ENCODE measurements around the gene GMDS.

The GMDS gene

DNA sequence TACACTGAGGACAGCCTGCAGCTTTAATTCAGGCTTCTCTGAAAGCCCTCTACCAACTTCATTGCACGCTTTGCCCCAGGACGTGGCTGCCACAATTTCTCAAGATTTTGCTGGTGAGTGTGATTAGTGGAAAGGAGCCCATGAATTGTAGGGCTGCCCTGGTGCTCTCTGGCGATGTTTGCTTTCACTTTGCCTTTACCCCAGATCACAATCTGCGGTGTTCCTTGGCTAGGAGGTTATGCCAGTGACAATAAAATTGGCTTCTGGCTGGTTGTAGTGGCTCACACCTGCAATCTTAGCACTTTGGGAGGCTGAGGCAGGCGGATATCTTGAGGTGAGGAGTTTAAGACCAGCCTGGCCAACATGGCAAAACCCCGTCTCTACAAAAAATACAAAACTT lies 496.4 kb downstream of the GMDS start:
- Histone ChIP-seq H3K4me3 (replicated peaks; ENCODE audit: low read depth, low read length) (no peak overlapping the region), H3K36me3 (ENCODE audit: control insufficient read depth, insufficient read depth, low read length) (no peaks in the 10 kb centered on the region), H3K27me3 (replicated peaks; ENCODE audit: control insufficient read depth, insufficient read depth, low read length) (no peaks in the 10 kb centered on the region)

DNA sequence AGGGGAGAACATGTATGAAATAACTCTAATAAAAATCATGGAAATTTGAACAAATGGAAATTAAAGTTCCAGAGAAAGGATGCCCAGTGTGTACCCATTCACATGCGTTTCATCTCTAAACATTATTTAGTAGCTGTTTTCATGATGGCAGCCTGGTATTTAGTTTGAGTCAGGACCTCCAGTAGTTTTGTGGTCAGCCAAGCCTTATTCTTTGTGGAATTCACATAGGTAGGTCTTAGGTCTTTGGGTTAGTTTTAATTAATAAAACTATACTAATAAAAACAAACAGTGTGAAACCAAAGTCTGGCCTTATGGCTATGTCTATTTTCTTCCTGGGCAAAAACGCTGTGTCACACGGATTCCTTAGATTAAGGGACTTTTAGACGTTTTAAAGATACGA lies 497.9 kb downstream of the GMDS start:
- H3K4me3 ChIP-seq (replicated peaks; ENCODE audit: low read depth, low read length), result no peak overlapping the region
- DNase-seq (ENCODE audit: extremely low read depth, insufficient read length), result no peak
- H3K36me3 ChIP-seq (ENCODE audit: control insufficient read depth, insufficient read depth, low read length), result no peaks in the 10 kb centered on the region
- H3K27me3 ChIP-seq (replicated peaks; ENCODE audit: control insufficient read depth, insufficient read depth, low read length), result no peaks in the 10 kb centered on the region
- TF ChIP-seq, protein P1, sequence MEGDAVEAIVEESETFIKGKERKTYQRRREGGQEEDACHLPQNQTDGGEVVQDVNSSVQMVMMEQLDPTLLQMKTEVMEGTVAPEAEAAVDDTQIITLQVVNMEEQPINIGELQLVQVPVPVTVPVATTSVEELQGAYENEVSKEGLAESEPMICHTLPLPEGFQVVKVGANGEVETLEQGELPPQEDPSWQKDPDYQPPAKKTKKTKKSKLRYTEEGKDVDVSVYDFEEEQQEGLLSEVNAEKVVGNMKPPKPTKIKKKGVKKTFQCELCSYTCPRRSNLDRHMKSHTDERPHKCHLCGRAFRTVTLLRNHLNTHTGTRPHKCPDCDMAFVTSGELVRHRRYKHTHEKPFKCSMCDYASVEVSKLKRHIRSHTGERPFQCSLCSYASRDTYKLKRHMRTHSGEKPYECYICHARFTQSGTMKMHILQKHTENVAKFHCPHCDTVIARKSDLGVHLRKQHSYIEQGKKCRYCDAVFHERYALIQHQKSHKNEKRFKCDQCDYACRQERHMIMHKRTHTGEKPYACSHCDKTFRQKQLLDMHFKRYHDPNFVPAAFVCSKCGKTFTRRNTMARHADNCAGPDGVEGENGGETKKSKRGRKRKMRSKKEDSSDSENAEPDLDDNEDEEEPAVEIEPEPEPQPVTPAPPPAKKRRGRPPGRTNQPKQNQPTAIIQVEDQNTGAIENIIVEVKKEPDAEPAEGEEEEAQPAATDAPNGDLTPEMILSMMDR (IDR thresholded peaks at IDR 0.05; ENCODE audit: insufficient read depth, low read length, poor library complexity, severe bottlenecking), result no peak

More for the DNA sequence above, 496.4 kb downstream of the GMDS start:
- TF ChIP-seq, protein P1 (IDR thresholded peaks at IDR 0.05; ENCODE audit: insufficient read depth, low read length, poor library complexity, severe bottlenecking), result no peak
- no peak for DNase-seq (ENCODE audit: extremely low read depth, insufficient read length)

DNA sequence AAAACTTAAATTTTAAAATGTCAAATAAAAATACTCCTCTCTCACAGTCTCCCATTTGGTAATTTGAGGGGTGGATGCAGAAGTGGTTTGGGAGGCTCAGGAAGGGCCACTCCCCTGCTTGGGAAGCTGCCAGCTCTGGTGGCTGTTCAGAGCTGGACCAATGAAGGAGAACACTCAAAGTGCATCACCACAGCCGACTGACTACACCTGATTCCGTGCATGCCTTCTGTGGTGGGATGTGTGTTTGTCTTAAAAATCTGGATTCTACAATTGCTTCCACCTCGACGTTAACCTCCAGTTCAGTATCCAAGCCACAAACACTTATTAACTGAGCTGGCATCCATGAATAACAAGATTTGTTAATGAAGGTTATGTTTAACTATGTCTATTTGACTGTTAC lies 498.4 kb downstream of the GMDS start:
- no peak for DNase-seq (ENCODE audit: extremely low read depth, insufficient read length)
- TF ChIP-seq, protein P1 (IDR thresholded peaks at IDR 0.05; ENCODE audit: insufficient read depth, low read length, poor library complexity, severe bottlenecking), result no peak
- Histone ChIP-seq H3K27me3 (replicated peaks; ENCODE audit: control insufficient read depth, insufficient read depth, low read length) (no peaks in the 10 kb centered on the region), H3K36me3 (ENCODE audit: control insufficient read depth, insufficient read depth, low read length) (no peaks in the 10 kb centered on the region), H3K4me3 (replicated peaks; ENCODE audit: low read depth, low read length) (no peak overlapping the region)

DNA sequence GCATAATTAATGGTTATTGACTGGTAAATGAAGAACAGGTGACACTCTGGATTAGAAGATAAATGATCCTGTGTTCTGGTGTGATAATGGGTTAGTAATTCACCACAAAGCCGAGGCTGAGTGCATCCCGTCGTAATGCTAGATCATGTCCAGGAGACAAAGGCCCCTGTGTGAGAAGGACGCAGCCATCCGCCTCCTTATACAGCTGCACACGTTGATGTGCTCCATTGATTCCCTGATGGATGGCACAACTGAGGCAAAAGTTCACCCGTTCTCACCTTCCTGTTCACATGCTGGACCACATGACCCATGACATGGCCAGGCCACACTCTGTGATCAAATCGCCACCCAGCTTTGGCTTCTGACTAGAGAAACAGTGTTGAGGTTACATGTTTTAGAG lies 499.6 kb downstream of the GMDS start:
- Histone ChIP-seq H3K4me3 (replicated peaks; ENCODE audit: low read depth, low read length) (no peak overlapping the region), H3K36me3 (ENCODE audit: control insufficient read depth, insufficient read depth, low read length) (no peaks in the 10 kb centered on the region), H3K27me3 (replicated peaks; ENCODE audit: control insufficient read depth, insufficient read depth, low read length) (no peaks in the 10 kb centered on the region)
- TF ChIP-seq, protein P1 (IDR thresholded peaks at IDR 0.05; ENCODE audit: insufficient read depth, low read length, poor library complexity, severe bottlenecking), result no peak
- no peak for DNase-seq (ENCODE audit: extremely low read depth, insufficient read length)

DNA sequence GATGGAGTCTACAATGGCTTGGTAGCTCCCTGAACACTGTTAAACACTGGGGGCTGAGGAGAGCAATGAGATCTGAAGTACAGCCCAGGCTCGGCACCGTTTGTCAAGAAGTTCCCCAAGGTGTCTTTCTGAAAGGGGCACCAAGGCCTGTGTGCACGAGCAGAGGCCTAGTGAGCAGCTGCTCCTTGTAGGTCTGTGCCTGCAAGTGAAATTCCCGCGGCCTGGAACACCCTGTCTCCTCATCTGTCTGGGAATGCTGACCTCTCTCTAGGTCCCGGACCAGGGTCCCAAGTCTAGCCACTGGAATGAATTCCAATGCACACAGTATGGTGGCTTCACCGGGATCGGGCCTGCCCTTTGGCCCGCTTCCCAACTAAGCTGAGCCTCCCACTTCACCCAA lies 500.9 kb downstream of the GMDS start:
- DNase-seq (ENCODE audit: extremely low read depth, insufficient read length), result no peak
- Histone ChIP-seq H3K27me3 (replicated peaks; ENCODE audit: control insufficient read depth, insufficient read depth, low read length) (no peaks in the 10 kb centered on the region), H3K4me3 (replicated peaks; ENCODE audit: low read depth, low read length) (no peak overlapping the region), H3K36me3 (ENCODE audit: control insufficient read depth, insufficient read depth, low read length) (no peaks in the 10 kb centered on the region)
- TF ChIP-seq, protein P1 (IDR thresholded peaks at IDR 0.05; ENCODE audit: insufficient read depth, low read length, poor library complexity, severe bottlenecking), result no peak

DNA sequence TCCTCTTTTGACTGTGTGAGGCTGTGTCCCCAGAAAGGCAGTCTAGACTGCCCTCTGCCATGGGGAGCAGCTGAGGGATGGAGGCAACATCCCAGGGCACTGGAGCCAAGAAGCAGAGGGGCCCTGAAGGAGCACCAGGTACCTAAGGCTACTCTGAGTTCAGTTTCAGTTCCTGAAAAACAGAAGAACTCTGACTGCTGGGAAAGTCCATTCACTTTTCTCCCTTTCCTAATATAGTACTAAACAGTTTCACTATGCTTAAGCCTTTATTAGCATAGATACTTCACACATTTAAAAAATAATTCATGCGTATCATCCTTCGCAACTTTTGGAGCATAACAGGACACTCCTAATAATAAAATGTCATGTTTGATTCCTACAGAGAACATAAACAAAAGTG lies 505.7 kb downstream of the GMDS start:
- TF ChIP-seq, protein P1 (IDR thresholded peaks at IDR 0.05; ENCODE audit: insufficient read depth, low read length, poor library complexity, severe bottlenecking), result no peak
- DNase-seq (ENCODE audit: extremely low read depth, insufficient read length), result peak; percentile 70
- Histone ChIP-seq H3K36me3 (ENCODE audit: control insufficient read depth, insufficient read depth, low read length) (no peaks in the 10 kb centered on the region), H3K4me3 (replicated peaks; ENCODE audit: low read depth, low read length) (no peak overlapping the region), H3K27me3 (replicated peaks; ENCODE audit: control insufficient read depth, insufficient read depth, low read length) (no peaks in the 10 kb centered on the region)
